NB4 (cell line): ENCODE measurements around the gene CHMP2A.

Source experiments
- MAX ChIP-seq: IDR thresholded peaks from 2 replicates; pipeline ENCODE4 v1.6.1; 2011; ENCODE audit warnings: low read depth, low read length
- MYC ChIP-seq: IDR thresholded peaks from 2 replicates; pipeline ENCODE4 v1.6.1; 2011; ENCODE audit warnings: low read depth, low read length
- POLR2A ChIP-seq: IDR thresholded peaks from 2 replicates; pipeline ENCODE4 v1.6.1; 2011; ENCODE audit warnings: mild to moderate bottlenecking; ENCODE audit not compliant: insufficient read length; ENCODE audit errors: extremely low read depth
- TF ChIP-seq, protein P1 (sequence below): IDR thresholded peaks from one replicate; pipeline ENCODE4 v1.5.1; 2012; ENCODE audit warnings: low read depth, low read length

DNA sequence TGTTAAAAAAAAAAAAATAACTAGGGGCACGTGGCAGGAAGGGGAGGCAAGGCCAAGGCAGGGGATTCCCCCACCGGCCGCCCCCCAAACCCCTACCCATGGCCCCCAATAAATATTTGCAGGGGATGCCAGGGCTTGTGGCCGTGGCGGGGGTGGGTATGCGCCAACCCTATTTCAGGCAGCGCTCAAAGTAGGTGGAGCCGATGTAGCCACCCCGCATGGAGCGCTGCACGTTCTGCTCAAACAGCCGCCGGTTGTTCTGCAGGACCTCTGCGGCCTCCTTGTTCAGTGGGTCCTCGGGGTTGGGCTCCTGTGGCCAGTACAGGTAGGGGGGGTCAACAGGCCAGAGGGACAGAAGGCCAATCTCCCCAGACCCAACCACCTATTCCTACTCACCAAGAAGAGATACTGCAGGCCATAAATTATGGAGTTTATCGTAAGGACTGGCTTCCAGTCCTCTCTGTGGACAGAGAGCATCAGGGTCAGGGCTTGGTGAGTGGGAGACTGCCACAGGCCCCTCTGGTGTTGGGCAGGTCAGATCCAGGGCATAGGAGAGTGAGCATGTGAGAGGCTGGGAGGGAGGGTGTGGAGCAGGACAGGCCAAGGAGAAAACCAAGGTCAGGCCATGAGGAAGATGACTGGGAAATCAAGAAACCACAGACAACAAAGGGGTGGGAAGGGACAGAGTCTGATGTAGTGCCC, 1.2 kb upstream of the CHMP2A start:
- TF ChIP-seq, protein P1, sequence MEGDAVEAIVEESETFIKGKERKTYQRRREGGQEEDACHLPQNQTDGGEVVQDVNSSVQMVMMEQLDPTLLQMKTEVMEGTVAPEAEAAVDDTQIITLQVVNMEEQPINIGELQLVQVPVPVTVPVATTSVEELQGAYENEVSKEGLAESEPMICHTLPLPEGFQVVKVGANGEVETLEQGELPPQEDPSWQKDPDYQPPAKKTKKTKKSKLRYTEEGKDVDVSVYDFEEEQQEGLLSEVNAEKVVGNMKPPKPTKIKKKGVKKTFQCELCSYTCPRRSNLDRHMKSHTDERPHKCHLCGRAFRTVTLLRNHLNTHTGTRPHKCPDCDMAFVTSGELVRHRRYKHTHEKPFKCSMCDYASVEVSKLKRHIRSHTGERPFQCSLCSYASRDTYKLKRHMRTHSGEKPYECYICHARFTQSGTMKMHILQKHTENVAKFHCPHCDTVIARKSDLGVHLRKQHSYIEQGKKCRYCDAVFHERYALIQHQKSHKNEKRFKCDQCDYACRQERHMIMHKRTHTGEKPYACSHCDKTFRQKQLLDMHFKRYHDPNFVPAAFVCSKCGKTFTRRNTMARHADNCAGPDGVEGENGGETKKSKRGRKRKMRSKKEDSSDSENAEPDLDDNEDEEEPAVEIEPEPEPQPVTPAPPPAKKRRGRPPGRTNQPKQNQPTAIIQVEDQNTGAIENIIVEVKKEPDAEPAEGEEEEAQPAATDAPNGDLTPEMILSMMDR, result no peak
- TF ChIP-seq MYC, result no peak
- TF ChIP-seq POLR2A, result no peak
- no peak for TF ChIP-seq MAX
